ENCODE data around the gene ACBD6. TPM values are rescaled to one million over a fixed set of nuclear protein-coding genes. Genes with fewer than 3 reads are reported as not detected.

Gene ACBD6
- total and polyA plus RNA-seq, 10 of the 15 experiments (the other 5 are each of a cell fraction or from before 2014, with no cell fraction given) = 15.0 to 67.3 (median 55.0) TPM

GRCh38 chr1:180540697-180541594, 38.6 kb upstream of the ACBD6 start (continued):
- TF ChIP-seq ETV6 (conservative IDR thresholded peaks at IDR 0.05 in 1 of 2, IDR thresholded peaks at IDR 0.05 in 1 of 2; ENCODE audit: borderline replicate concordance in 1 of 2, low read depth in 1 of 2) = no peak
- TF ChIP-seq POLR2AphosphoS5 (IDR thresholded peaks at IDR 0.05; ENCODE audit: low read length) = no peak
- TF ChIP-seq SP1 (IDR thresholded peaks at IDR 0.05; ENCODE audit: low read depth, low read length) = no peak
- no peak for TF ChIP-seq BCL11A (IDR thresholded peaks at IDR 0.05; ENCODE audit: low read depth, low read length)
- no peak for TF ChIP-seq MAX (IDR thresholded peaks at IDR 0.05; ENCODE audit: low read depth, low read length)
- no peak for TF ChIP-seq SRF (IDR thresholded peaks at IDR 0.05; ENCODE audit: low read depth in 2 of 2, low read length in 2 of 2)
- TF ChIP-seq IKZF1 (conservative IDR thresholded peaks at IDR 0.05) = no peak

- no peak overlapping the region for H3K27ac ChIP-seq (ENCODE audit: control insufficient read depth, insufficient read depth)
- intact Hi-C loops (cut with micrococcal nuclease; ENCODE audit: unreplicated experiment) = no loop called here
- H3K4me2 ChIP-seq (ENCODE audit: control insufficient read depth, insufficient read depth) = no peak overlapping the region
- WGBS (ENCODE audit: insufficient coverage, insufficient replicate concordance, low lambda C conversion rate, missing lambda C conversion rate) = 60% methylated on average over 7 of the region's 7 CpGs
- no peaks in the 10 kb centered on the region for H3K9me3 ChIP-seq (replicated peaks; ENCODE audit: control insufficient read depth, insufficient read depth, low read length)
- H3K36me3 ChIP-seq (ENCODE audit: control insufficient read depth in 2 of 2, insufficient read depth in 2 of 2, low read length in 1 of 2) = no peaks in the 10 kb centered on the region
- BruUV-seq (replicated peaks) = no TSS peak
- H3K79me2 ChIP-seq (ENCODE audit: control insufficient read depth, insufficient read depth, low read length) = no peaks in the 10 kb centered on the region
- ChIA-PET POLR2A (interaction anchor here (0.5 kb wide), 1 partner anchor 11 kb away, joined by 3 read pairs; no protein-coding TSS in a partner anchor), CTCF (interaction anchor here (0.6 to 17.1 kb wide), 6 partner anchors 9 to 1069 kb away, joined by 3 to 373 read pairs (median 4); no protein-coding TSS in a partner anchor), RAD21 (ENCODE audit: unreplicated experiment) (interaction anchor here (0.5 to 9.3 kb wide), 3 partner anchors 20 to 324 kb away, joined by 3 to 156 read pairs (median 3); no protein-coding TSS in a partner anchor), SMC1A (ENCODE audit: uncharacterized antibody, unreplicated experiment) (interaction anchor here (0.7 to 14.5 kb wide), 2 partner anchors 15 to 324 kb away, joined by 3 to 247 read pairs; no protein-coding TSS in a partner anchor)
- no peak overlapping the region for H2AFZ ChIP-seq (ENCODE audit: control insufficient read depth, low read depth, low read length)
- H3K4me3 ChIP-seq = no peak overlapping the region
- no peaks in the 10 kb centered on the region for H3K4me1 ChIP-seq (ENCODE audit: control insufficient read depth, insufficient read depth, low read length)
- H3K9ac ChIP-seq (ENCODE audit: control insufficient read depth, insufficient read depth, low read length) = no peak overlapping the region
- in situ Hi-C loops (cut with MboI) = loop anchor here (5.0 to 10.0 kb wide), 2 partner anchors 318 to 626 kb away; no protein-coding TSS in a partner anchor
- H3K27me3 ChIP-seq (replicated peaks in 1 of 2; ENCODE audit: control insufficient read depth in 2 of 2, insufficient read depth in 2 of 2, low read length in 1 of 2) = no peaks in the 10 kb centered on the region; a peak in 1 of 4 replicates
- H4K20me1 ChIP-seq (ENCODE audit: control insufficient read depth, insufficient read depth) = no peaks in the 10 kb centered on the region
- FAIRE-seq (no peak), ATAC-seq (no peak), DNase-seq (ENCODE audit: low read depth, low spot score) (no peak)
- TF ChIP-seq MLLT1 (IDR thresholded peaks at IDR 0.05) = no peak
- no peak for TF ChIP-seq STAT1 (conservative IDR thresholded peaks at IDR 0.05)
- no peak for TF ChIP-seq KAT2A (conservative IDR thresholded peaks at IDR 0.05; ENCODE audit: control insufficient read depth, low read depth, low read length)
- no peak for TF ChIP-seq ESRRA (IDR thresholded peaks at IDR 0.05; ENCODE audit: low read length)
- TF ChIP-seq E4F1 (IDR thresholded peaks at IDR 0.05; ENCODE audit: borderline replicate concordance, partially characterized antibody) = no peak
- TF ChIP-seq ZNF207 (IDR thresholded peaks at IDR 0.05; ENCODE audit: borderline replicate concordance) = no peak
- no peak for TF ChIP-seq STAT3 (IDR thresholded peaks at IDR 0.05; ENCODE audit: low read depth, low read length)
- no peak for TF ChIP-seq CBX3 (IDR thresholded peaks at IDR 0.05; ENCODE audit: borderline replicate concordance, low read depth)
- no peak for TF ChIP-seq RELB (IDR thresholded peaks at IDR 0.05; ENCODE audit: low read depth)
Measured at GRCh38 chr1:180539136-180539535, 36.8 kb upstream of the ACBD6 start.

Measured in GM12878 (cell line).